Testis (tissue), 2 donors: ENCODE data around the gene SARS2.

ENCODE experiments used
- CTCF ChIP-seq, 3 experiments: fragments of 450-650 bp in 2 of 3; fragments of 200-600 bp in 1 of 3; sonication (generic) in 1 of 3; IDR thresholded peaks; one replicate each; pipeline ENCODE4 v1.5.1; 2016 to 2019; ENCODE audit warnings: antibody characterized with exemption in 3 of 3, mild to moderate bottlenecking in 2 of 3, moderate library complexity in 1 of 3
- POLR2A ChIP-seq: fragments of 450-650 bp; IDR thresholded peaks from one replicate; pipeline ENCODE4 v1.6.1; 2017; ENCODE audit warnings: antibody characterized with exemption, mild to moderate bottlenecking, moderate library complexity

DNA sequence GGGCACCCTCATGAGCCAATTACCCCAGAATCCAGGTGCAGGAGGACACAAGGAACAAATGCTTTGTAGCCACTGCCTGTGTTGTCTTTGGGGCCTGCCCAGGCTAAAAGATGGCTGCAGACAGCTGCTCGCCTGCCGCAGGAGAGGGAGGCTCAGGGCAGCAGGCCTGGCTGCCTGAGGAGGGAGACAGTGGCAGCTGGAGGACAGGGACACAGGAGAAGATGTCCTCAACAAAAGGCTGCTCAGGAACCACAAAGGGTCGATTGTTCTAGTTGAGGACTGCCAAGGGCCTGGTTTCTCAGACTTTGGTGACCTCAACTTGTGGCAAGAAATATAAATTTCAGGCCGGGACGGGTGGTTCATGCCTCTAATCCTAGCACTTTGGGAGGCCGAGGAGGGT, 38.8 kb downstream of the SARS2 start:
- TF ChIP-seq CTCF (IDR thresholded peaks at IDR 0.05) (no peak), POLR2A (no peak)
